Measurements from ENCODE around the gene SSBP2.

- TF ChIP-seq CTCF (IDR thresholded peaks at IDR 0.05) (no peak), POLR2A (IDR thresholded peaks at IDR 0.05) (no peak)
These were observed 21.6 kb upstream of the SSBP2 start for GRCh38 chr5:81772488-81772887.

Data from Peyer's patch (tissue), 4 donors.